Mesendoderm (in vitro differentiated cells): ENCODE data around the gene ODF2L. TPM values are rescaled to one million over a fixed set of nuclear protein-coding genes. Genes with fewer than 3 reads are reported as not detected.

Experiments used
- DNase-seq: peaks from one replicate; pipeline ENCODE4 v3.0.0; 2013
- H2AK5ac ChIP-seq: 2 replicates; pipeline ENCODE4 v1.6.1; 2013; ENCODE audit warnings: low read length, inconsistent platforms
- H2BK120ac ChIP-seq: 2 replicates; pipeline ENCODE4 v1.6.1; 2013; ENCODE audit warnings: low read depth, mild to moderate bottlenecking, low read length, moderate library complexity, mixed read lengths
- H2BK15ac ChIP-seq: replicated peaks from 2 replicates; pipeline ENCODE4 v1.6.1; 2013; ENCODE audit warnings: low read depth, mild to moderate bottlenecking, moderate library complexity
- H2BK5ac ChIP-seq: 2 replicates; pipeline ENCODE4 v1.6.1; 2013; ENCODE audit warnings: low read length, inconsistent platforms
- H3K18ac ChIP-seq: 2 replicates; pipeline ENCODE4 v1.6.1; 2013; ENCODE audit warnings: mild to moderate bottlenecking, low read length, mixed read lengths
- H3K23ac ChIP-seq: one replicate; pipeline ENCODE4 v1.6.1; 2013; ENCODE audit warnings: low read length
- H3K27ac ChIP-seq: 2 replicates; pipeline ENCODE4 v1.5.1; 2013; ENCODE audit warnings: low read depth, mild to moderate bottlenecking, inconsistent platforms, low read length, moderate library complexity
- H3K27me3 ChIP-seq: 2 replicates; pipeline ENCODE4 v1.6.1; 2013; ENCODE audit warnings: low read length, control low read depth, mild to moderate bottlenecking, inconsistent platforms; ENCODE audit not compliant: insufficient read depth, poor library complexity
- H3K36me3 ChIP-seq: 2 replicates; pipeline ENCODE4 v1.6.1; 2013; ENCODE audit warnings: low read length, inconsistent platforms; ENCODE audit not compliant: control insufficient read depth, insufficient read depth
- H3K4ac ChIP-seq: one replicate; pipeline ENCODE4 v1.6.1; 2013; ENCODE audit warnings: low read depth, mild to moderate bottlenecking, low read length, moderate library complexity
- H3K4me1 ChIP-seq: 2 replicates; pipeline ENCODE4 v1.6.1; 2013; ENCODE audit warnings: low read depth, low read length, inconsistent platforms; ENCODE audit not compliant: control insufficient read depth
- H3K4me2 ChIP-seq: 2 replicates; pipeline ENCODE4 v1.6.1; 2013; ENCODE audit warnings: low read length
- H3K4me3 ChIP-seq: 2 replicates; pipeline ENCODE4 v1.5.1; 2013; ENCODE audit warnings: mild to moderate bottlenecking, low read length
- H3K56ac ChIP-seq: one replicate; pipeline ENCODE4 v1.6.1; 2013; ENCODE audit warnings: low read length
- H3K79me1 ChIP-seq: 2 replicates; pipeline ENCODE4 v1.6.1; 2013; ENCODE audit warnings: low read length, inconsistent platforms
- H3K79me2 ChIP-seq: 2 replicates; pipeline ENCODE4 v1.6.1; 2013; ENCODE audit warnings: mild to moderate bottlenecking, low read length; ENCODE audit not compliant: control insufficient read depth, insufficient read depth
- H3K9ac ChIP-seq: 2 replicates; pipeline ENCODE4 v1.6.1; 2013; ENCODE audit warnings: low read length, inconsistent platforms
- H4K5ac ChIP-seq: one replicate; pipeline ENCODE4 v1.6.1; 2013; ENCODE audit warnings: low read length
- H4K8ac ChIP-seq: one replicate; pipeline ENCODE4 v1.6.1; 2013; ENCODE audit warnings: low read depth, mild to moderate bottlenecking, control low read depth, low read length, moderate library complexity
- WGBS: extraction: QIAGEN DNeasy Blood & Tissue Kit; methylation state at CpG from one replicate; pipeline ENCODE4 v1.1.7; 2013; ENCODE audit warnings: low lambda C conversion rate, missing lambda C conversion rate; ENCODE audit not compliant: insufficient coverage; ENCODE audit errors: extremely low coverage; 5-methylcytosine and 5-hydroxymethylcytosine counted together
- polyA plus RNA-seq, 2 experiments: library from polyadenylated mRNA; stranded (reverse); fragments of 200-250 nt; gene quantifications; one replicate each; pipeline ENCODE4 v1.2.3, GENCODE V29; 2013

The ODF2L gene, protein sequence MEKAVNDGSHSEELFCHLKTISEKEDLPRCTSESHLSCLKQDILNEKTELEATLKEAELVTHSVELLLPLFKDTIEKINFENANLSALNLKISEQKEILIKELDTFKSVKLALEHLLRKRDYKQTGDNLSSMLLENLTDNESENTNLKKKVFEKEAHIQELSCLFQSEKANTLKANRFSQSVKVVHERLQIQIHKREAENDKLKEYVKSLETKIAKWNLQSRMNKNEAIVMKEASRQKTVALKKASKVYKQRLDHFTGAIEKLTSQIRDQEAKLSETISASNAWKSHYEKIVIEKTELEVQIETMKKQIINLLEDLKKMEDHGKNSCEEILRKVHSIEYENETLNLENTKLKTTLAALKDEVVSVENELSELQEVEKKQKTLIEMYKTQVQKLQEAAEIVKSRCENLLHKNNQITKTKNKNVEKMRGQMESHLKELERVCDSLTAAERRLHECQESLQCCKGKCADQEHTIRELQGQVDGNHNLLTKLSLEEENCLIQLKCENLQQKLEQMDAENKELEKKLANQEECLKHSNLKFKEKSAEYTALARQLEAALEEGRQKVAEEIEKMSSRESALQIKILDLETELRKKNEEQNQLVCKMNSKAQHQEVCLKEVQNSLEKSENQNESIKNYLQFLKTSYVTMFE
- polyA plus RNA-seq (2013, experiment 1 of 2): 25.7 TPM
- polyA plus RNA-seq (2013, experiment 2 of 2): 24.3 TPM

DNA sequence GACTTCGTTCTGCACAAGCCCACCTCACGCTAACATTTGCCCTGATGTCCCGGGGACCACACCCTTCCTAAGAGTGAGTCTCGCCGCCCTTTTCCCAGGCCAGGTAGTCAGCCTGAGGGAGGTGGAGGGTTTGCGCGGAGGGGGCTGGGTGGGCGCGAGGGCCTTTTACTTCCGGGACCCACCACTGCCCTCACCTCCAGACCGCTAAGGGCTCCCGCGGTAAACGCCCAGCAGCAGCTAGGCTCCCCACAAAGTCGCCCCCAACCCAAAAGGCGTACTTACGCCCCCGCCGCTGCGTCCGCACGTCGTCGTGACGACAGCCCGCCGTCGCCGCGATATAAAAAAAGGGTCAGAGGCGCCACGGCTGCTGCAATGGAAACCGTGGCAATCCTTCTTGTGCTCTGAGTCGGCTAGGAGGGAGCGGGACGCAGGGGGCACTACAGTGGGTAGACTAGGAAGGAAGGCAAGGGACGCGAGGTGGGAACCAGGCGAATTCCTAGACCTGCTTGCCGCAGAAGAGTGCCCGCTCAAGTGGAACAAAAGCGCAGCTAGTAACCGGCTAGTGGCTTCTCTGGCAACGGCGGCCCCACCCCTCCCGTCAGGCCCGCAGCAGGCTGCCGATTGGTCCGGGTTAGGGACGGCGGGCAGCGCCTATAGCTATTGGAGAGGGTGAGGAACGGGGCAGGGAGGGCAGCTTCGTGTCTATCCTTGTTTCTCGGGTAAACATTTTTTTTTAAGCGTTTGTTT, at the start of gene ODF2L:
TSS of gene ODF2L (minus strand) at position 573 of the 747 bp plus-strand sequence. CDS start 9,296 bp downstream, outside the sequence.
- Histone ChIP-seq H3K27me3 (no peaks in the 10 kb centered on the region), H3K56ac (peak within 1 kb of the TSS; percentile 97), H3K23ac (no peak within 1 kb of the TSS), H3K4me1 (no peaks in the 10 kb centered on the region), H3K18ac (no peak within 1 kb of the TSS), H3K79me2 (peaks cover 8% of the 10 kb centered on the region), H2BK5ac (no peak within 1 kb of the TSS), H4K5ac (no peak within 1 kb of the TSS), H3K79me1 (peaks cover 3% of the 10 kb centered on the region), H3K4me2 (peak within 1 kb of the TSS; percentile 82), H2BK15ac (no peak within 1 kb of the TSS), H3K4ac (peak within 1 kb of the TSS; percentile 25), H4K8ac (no peak within 1 kb of the TSS), H3K9ac (peak within 1 kb of the TSS; percentile 89), H3K4me3 (peak within 1 kb of the TSS; percentile 65), H2BK120ac (no peak within 1 kb of the TSS), H2AK5ac (no peak within 1 kb of the TSS), H3K36me3 (no peaks in the 10 kb centered on the region), H3K27ac (peak within 1 kb of the TSS; percentile 14)
- DNase-seq: peak; percentile 93
- no CpG with 5 or more reads among the region's 56 CpGs for WGBS

DNA sequence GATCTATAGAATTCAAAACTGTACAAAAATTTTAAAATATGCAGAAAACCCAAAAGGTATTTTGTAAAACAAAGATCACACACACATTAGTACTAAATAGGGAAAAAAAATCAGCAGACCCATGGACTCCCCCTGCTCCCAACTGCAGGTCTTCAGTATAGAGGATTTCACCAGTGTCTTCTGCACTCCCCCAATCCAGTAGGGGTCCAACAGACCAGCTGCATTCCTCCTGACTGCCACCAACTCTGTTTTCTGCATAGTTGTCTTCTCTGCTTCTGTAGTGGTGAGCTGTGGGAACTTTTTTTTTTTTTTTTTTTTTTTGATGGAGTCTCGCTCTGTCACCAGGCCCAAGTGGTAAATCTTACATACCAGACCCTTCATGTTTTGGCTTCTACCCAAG, 49.8 kb upstream of the ODF2L start:
- DNase-seq: peak; percentile 18
- H2BK5ac ChIP-seq: no peak overlapping the region
- H2BK15ac ChIP-seq: no peak overlapping the region
- no peaks in the 10 kb centered on the region for H3K79me2 ChIP-seq
- H3K56ac ChIP-seq: no peak overlapping the region
- H3K4me2 ChIP-seq: no peak overlapping the region
- no CpG with 5 or more reads among the region's 1 CpG for WGBS
- H3K4ac ChIP-seq: no peak overlapping the region
- no peak overlapping the region for H3K23ac ChIP-seq
- H3K9ac ChIP-seq: no peak overlapping the region
- H3K4me3 ChIP-seq: no peak overlapping the region
- no peaks in the 10 kb centered on the region for H3K36me3 ChIP-seq
- no peak overlapping the region for H4K8ac ChIP-seq
- H3K4me1 ChIP-seq: no peaks in the 10 kb centered on the region
- H3K79me1 ChIP-seq: no peaks in the 10 kb centered on the region
- H2BK120ac ChIP-seq: no peak overlapping the region
- no peaks in the 10 kb centered on the region for H3K27me3 ChIP-seq
- no peak overlapping the region for H4K5ac ChIP-seq
- H3K27ac ChIP-seq: no peak overlapping the region
- H3K18ac ChIP-seq: no peak overlapping the region
- no peak overlapping the region for H2AK5ac ChIP-seq

DNA sequence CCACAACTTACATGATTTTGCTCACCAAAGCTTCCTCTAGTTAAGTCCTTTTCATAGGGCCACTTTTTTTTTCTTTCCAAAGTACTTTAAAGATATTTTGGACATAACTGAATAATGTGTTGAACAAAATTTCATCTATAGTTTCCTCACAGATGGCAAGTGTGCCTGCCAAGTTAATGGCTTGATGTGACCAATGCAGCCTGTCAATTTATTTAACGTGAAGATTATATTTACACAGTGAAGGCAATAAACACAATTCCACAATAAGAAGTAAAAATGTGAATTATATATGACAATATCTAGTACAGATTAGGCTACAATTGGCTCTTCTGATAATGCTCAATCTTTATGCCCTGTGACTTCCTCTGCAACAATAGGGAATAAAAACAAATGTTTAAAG, 45.9 kb upstream of the ODF2L start:
- Histone ChIP-seq H3K4me3 (no peak overlapping the region), H2BK5ac (no peak overlapping the region), H3K18ac (no peak overlapping the region), H2AK5ac (no peak overlapping the region), H3K79me2 (no peaks in the 10 kb centered on the region), H2BK15ac (no peak overlapping the region), H3K36me3 (no peaks in the 10 kb centered on the region), H3K27ac (no peak overlapping the region), H3K27me3 (no peaks in the 10 kb centered on the region), H2BK120ac (no peak overlapping the region), H3K4me1 (no peaks in the 10 kb centered on the region), H3K23ac (no peak overlapping the region), H3K56ac (no peak overlapping the region), H4K8ac (no peak overlapping the region), H3K4ac (no peak overlapping the region), H3K9ac (no peak overlapping the region), H4K5ac (no peak overlapping the region), H3K79me1 (no peaks in the 10 kb centered on the region), H3K4me2 (no peak overlapping the region)
- DNase-seq: no peak
- whole genome bisulfite sequencing: no CpG with 5 or more reads among the region's 1 CpG

DNA sequence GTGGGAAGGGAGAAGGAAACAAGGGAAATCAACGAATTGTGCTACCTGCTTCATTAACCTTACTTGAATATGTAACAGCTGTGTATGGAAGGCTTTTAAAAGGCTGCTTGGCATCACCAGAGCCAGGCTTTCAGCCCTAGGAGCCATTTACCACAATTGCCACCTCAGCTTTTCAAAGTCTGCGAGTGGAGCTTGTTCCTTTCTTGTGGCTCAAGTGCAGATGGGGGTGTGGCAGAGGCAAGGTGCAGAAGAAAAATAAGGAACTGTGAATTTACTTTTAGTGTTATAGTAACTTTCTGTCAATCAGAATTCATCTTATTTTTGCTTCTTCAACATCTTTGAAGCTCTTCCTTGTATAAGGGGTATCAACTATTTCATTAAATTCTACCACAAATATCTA, 45.5 kb upstream of the ODF2L start:
- no peak for DNase-seq
- Histone ChIP-seq H3K79me2 (no peaks in the 10 kb centered on the region), H3K9ac (no peak overlapping the region), H2BK5ac (no peak overlapping the region), H3K4me1 (no peaks in the 10 kb centered on the region), H3K23ac (no peak overlapping the region), H3K36me3 (no peaks in the 10 kb centered on the region), H2BK15ac (no peak overlapping the region), H4K8ac (no peak overlapping the region), H3K27ac (no peak overlapping the region), H3K27me3 (no peaks in the 10 kb centered on the region), H4K5ac (no peak overlapping the region), H3K4ac (no peak overlapping the region), H3K4me2 (no peak overlapping the region), H2BK120ac (no peak overlapping the region), H3K4me3 (no peak overlapping the region), H2AK5ac (no peak overlapping the region), H3K56ac (no peak overlapping the region), H3K18ac (no peak overlapping the region), H3K79me1 (no peaks in the 10 kb centered on the region)
- WGBS: no CpG with 5 or more reads among the region's 2 CpGs

DNA sequence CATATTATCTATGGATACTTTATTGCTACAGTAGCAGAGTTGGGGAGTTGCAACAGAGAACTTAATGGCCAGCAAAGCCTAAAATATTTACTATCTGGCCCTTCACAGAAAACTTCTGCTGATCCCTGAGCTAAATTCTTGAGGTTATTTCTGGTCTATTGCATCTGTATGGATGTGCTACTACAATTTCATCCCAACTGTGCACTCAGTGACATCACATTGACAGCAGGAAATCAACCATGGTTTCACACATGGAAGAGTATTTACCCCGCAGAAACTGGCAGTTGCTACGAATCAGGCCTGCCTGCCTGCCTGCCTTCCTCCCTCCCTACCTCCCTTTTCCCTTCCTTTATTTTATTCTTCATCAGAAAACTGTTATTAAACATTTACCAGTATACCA, 39.9 kb upstream of the ODF2L start:
- no peak overlapping the region for H2BK15ac ChIP-seq
- no peaks in the 10 kb centered on the region for H3K36me3 ChIP-seq
- no peaks in the 10 kb centered on the region for H3K79me1 ChIP-seq
- no peaks in the 10 kb centered on the region for H3K79me2 ChIP-seq
- no peaks in the 10 kb centered on the region for H3K27me3 ChIP-seq
- no peak overlapping the region for H3K4me3 ChIP-seq
- no peak overlapping the region for H2BK5ac ChIP-seq
- no peak overlapping the region for H3K27ac ChIP-seq
- no peak for DNase-seq
- H2AK5ac ChIP-seq: no peak overlapping the region
- H3K9ac ChIP-seq: no peak overlapping the region
- no peak overlapping the region for H2BK120ac ChIP-seq
- no peak overlapping the region for H3K4me2 ChIP-seq
- no peak overlapping the region for H3K18ac ChIP-seq
- no peak overlapping the region for H4K5ac ChIP-seq
- H3K4me1 ChIP-seq: no peaks in the 10 kb centered on the region
- H3K56ac ChIP-seq: no peak overlapping the region
- H3K4ac ChIP-seq: no peak overlapping the region
- H4K8ac ChIP-seq: no peak overlapping the region
- H3K23ac ChIP-seq: no peak overlapping the region
- WGBS: no CpG with 5 or more reads among the region's 2 CpGs
